CD8-positive, alpha-beta memory T cell (primary cell): Measurements from ENCODE around the gene TIAM1. TPM values are rescaled to one million over a fixed set of nuclear protein-coding genes. Genes with fewer than 3 reads are reported as not detected.

Experiments
- CTCF ChIA-PET: fragments of 350-600 bp; sonication (Branson Sonifier 250); formaldehyde crosslinking; loops from one replicate; lab custom pipeline; 2021; ENCODE audit warnings: antibody characterized with exemption; lab: Charles Lee
- POLR2A ChIA-PET: fragments of 350-600 bp; sonication (Branson Sonifier 250); formaldehyde crosslinking; loops from one replicate; lab custom pipeline; 2021; ENCODE audit warnings: antibody characterized with exemption; lab: Charles Lee
- DNase-seq, 5 donors: peaks; one replicate each; pipeline versions ENCODE4 v3.0.0 to v3.0.0-alpha.2; 2020 to 2022; ENCODE audit warnings: mixed read lengths in 1 of 5
- H3K27ac ChIP-seq: one replicate; pipeline ENCODE4 v1.7.0; 2013; ENCODE audit warnings: low read depth, mild to moderate bottlenecking, low read length, moderate library complexity
- H3K27me3 ChIP-seq: 2 replicates; pipeline ENCODE4 v1.7.0; 2013; ENCODE audit warnings: low read length, mild to moderate bottlenecking; ENCODE audit not compliant: insufficient read depth, poor library complexity, severe bottlenecking
- H3K36me3 ChIP-seq: 2 replicates; pipeline ENCODE4 v1.7.0; 2013; ENCODE audit warnings: mild to moderate bottlenecking, low read length, moderate library complexity; ENCODE audit not compliant: insufficient read depth
- H3K4me1 ChIP-seq: 2 replicates; pipeline ENCODE4 v1.7.0; 2013; ENCODE audit warnings: mild to moderate bottlenecking, low read length, moderate library complexity; ENCODE audit not compliant: insufficient read depth
- H3K4me3 ChIP-seq: 2 replicates; pipeline ENCODE4 v1.7.0; 2013; ENCODE audit warnings: mild to moderate bottlenecking, low read length
- H3K9me3 ChIP-seq: 2 replicates; pipeline ENCODE4 v1.7.0; 2013; ENCODE audit warnings: mild to moderate bottlenecking, low read length
- H3K27ac Mint-ChIP-seq, 8 donors: one replicate each; pipeline ENCODE4 v1.8.0; 2020 to 2021; ENCODE audit warnings: mixed read lengths in 8 of 8, mild to moderate bottlenecking in 6 of 8, inconsistent platforms in 3 of 8, moderate library complexity in 3 of 8
- H3K27me3 Mint-ChIP-seq, 2 donors: one replicate each; pipeline ENCODE4 v1.8.0; 2020 to 2021; ENCODE audit warnings: mixed read lengths in 2 of 2, mild to moderate bottlenecking in 1 of 2, moderate library complexity in 1 of 2
- H3K36me3 Mint-ChIP-seq, 3 donors: one replicate each; pipeline ENCODE4 v1.8.0; 2020 to 2021; ENCODE audit warnings: mixed read lengths in 3 of 3, inconsistent platforms in 1 of 3, mild to moderate bottlenecking in 1 of 3
- H3K4me1 Mint-ChIP-seq, 3 donors: one replicate each; pipeline ENCODE4 v1.8.0; 2020 to 2021; ENCODE audit warnings: mixed read lengths in 3 of 3, inconsistent platforms in 1 of 3, mild to moderate bottlenecking in 1 of 3
- H3K4me3 Mint-ChIP-seq, 7 donors: one replicate each; pipeline ENCODE4 v1.8.0; 2020 to 2021; ENCODE audit warnings: mixed read lengths in 7 of 7, mild to moderate bottlenecking in 6 of 7, moderate library complexity in 4 of 7, inconsistent platforms in 2 of 7
- H3K9me3 Mint-ChIP-seq, 5 donors: one replicate each; pipeline ENCODE4 v1.8.0; 2020 to 2022; ENCODE audit warnings: mixed read lengths in 5 of 5, mild to moderate bottlenecking in 3 of 5, moderate library complexity in 2 of 5, inconsistent platforms in 1 of 5
- polyA plus RNA-seq: library from polyadenylated mRNA; unstranded; fragments of 300-500 nt; fragmentation: Illumina TruSeq; gene quantifications from one replicate; pipeline ENCODE4 v1.2.3, GENCODE V29; 2021
- total RNA-seq, 2 experiments: library from RNA; stranded (reverse); gene quantifications; one replicate each; pipeline ENCODE4 v1.2.3, GENCODE V29; 2021

The TIAM1 gene
- total and polyA plus RNA-seq, 3 experiments from 2014 or later: 6.3 to 37.4 (median 37.3) TPM

DNA sequence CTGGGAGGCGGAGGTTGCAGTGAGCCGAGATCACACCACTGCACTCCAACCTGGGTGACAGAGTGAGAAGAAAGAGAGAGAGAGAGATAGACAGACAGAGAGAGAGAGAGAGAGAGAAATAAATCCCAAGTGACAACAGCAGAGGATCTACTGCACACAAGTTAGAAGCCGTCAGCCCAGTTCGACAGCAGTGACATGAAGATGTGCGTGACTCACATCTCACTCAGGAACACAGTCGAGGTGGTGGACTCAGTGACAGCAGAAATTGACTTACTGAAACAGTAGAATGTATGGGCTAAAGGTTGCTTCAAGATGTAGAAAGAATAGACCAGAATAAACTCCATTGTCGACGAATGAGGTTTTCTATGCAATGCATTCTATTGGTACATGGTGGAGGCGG, 228.8 kb downstream of the TIAM1 start:
- ChIA-PET POLR2A (interaction anchor here (0.6 kb wide), 1 partner anchor 355 kb away, joined by 4 read pairs; no protein-coding TSS in a partner anchor), CTCF (no interaction called here)
- H3K27ac ChIP-seq: no peak overlapping the region
- no peak overlapping the region for H3K27ac Mint-ChIP-seq
- peaks cover 3 to 8% (median 4%) of the 10 kb centered on the region in 3 donors for H3K36me3 Mint-ChIP-seq
- H3K9me3 Mint-ChIP-seq: no peaks in the 10 kb centered on the region
- H3K27me3 ChIP-seq: no peaks in the 10 kb centered on the region
- no peaks in the 10 kb centered on the region for H3K9me3 ChIP-seq
- no peaks in the 10 kb centered on the region for H3K4me1 Mint-ChIP-seq
- peaks cover 7% of the 10 kb centered on the region for H3K36me3 ChIP-seq
- peaks cover 2 to 43% of the 10 kb centered on the region in 2 donors for H3K27me3 Mint-ChIP-seq
- no peak for DNase-seq
- no peak overlapping the region for H3K4me3 Mint-ChIP-seq
- H3K4me1 ChIP-seq: no peaks in the 10 kb centered on the region
- no peak overlapping the region for H3K4me3 ChIP-seq

DNA sequence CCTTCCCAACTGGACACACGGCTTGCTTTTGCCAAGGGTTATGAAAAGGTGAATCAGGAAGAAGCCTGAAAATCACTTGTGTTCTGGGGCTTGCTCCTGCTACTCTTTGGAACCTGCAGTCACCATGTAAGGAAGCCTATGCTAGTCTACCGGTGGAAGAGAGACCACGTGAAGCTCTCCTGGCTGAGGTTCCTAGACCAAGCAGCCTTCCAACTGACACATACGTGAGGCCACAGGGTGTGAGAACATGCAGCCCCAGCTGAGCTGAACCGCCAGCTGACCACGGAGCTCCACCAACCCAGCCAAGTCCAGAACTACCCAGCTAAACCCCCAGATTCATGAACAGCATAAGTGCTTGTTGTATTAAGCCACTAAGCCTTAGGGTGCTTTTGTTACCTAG, 233.0 kb downstream of the TIAM1 start:
- Histone ChIP-seq H3K27ac (no peak overlapping the region), H3K36me3 (no peaks in the 10 kb centered on the region), H3K4me3 (no peak overlapping the region), H3K9me3 (no peaks in the 10 kb centered on the region), H3K27me3 (no peaks in the 10 kb centered on the region), H3K4me1 (no peaks in the 10 kb centered on the region)
- H3K27ac Mint-ChIP-seq: no peak overlapping the region
- peaks cover 0 to 40% of the 10 kb centered on the region in 2 donors for H3K27me3 Mint-ChIP-seq
- H3K4me3 Mint-ChIP-seq: no peak overlapping the region
- H3K4me1 Mint-ChIP-seq: no peaks in the 10 kb centered on the region
- H3K36me3 Mint-ChIP-seq: no peaks in the 10 kb centered on the region
- no peaks in the 10 kb centered on the region for H3K9me3 Mint-ChIP-seq
- DNase-seq: no peak
- POLR2A ChIA-PET: no interaction called here
- CTCF ChIA-PET: interaction anchor here (1.8 kb wide), 1 partner anchor 70 kb away, joined by 4 read pairs; no protein-coding TSS in a partner anchor

DNA sequence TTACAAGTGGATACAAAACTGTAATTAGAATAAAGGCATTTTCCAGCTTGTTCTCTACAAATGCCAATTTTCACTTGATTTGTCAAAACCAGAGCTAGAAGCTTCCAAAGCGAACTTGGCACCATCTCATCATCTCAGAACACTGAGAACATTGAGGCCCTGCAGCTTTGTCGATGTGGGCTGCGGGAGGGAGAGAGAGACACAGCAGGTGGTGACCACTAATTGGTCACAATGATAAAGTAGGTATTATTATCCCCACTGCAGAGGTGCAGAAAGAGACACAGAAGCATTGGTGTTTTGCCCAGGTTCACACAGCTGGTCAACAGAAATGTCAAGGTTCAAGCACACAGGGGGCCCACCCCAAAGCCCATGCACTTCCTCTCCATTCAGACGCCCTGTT, 233.6 kb downstream of the TIAM1 start:
- Histone ChIP-seq H3K9me3 (no peaks in the 10 kb centered on the region), H3K4me1 (no peaks in the 10 kb centered on the region), H3K27ac (no peak overlapping the region), H3K36me3 (no peaks in the 10 kb centered on the region), H3K4me3 (no peak overlapping the region), H3K27me3 (no peaks in the 10 kb centered on the region)
- ChIA-PET CTCF (interaction anchor here (0.9 to 2.1 kb wide), 5 partner anchors 9 to 73 kb away, joined by 3 to 5 read pairs (median 3); no protein-coding TSS in a partner anchor), POLR2A (no interaction called here)
- Mint-ChIP-seq H3K4me3 (no peak overlapping the region), H3K36me3 (no peaks in the 10 kb centered on the region), H3K27me3 (peaks cover 0 to 36% of the 10 kb centered on the region in 2 donors), H3K4me1 (no peaks in the 10 kb centered on the region), H3K9me3 (no peaks in the 10 kb centered on the region), H3K27ac (no peak overlapping the region)
- no peak for DNase-seq

DNA sequence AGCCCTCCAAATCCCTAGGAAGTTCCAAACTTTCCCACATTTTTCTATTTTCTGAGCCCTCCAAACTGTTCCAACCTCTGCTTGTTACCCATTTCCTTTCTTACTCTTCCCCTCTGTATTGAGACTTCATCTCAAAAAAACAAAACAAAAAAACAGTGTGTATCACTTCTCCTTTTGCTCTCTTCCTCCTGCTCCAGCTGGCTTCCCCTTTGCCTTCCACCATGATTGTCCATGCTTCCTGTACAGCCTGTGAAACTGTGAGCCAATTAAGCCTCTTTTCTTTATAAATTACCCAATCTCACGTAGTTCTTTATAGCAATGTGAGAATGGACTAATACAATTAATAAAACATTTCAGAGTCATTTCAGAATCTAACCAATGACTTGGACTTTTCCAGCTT, 236.2 kb downstream of the TIAM1 start:
- Histone ChIP-seq H3K27me3 (no peaks in the 10 kb centered on the region), H3K36me3 (no peaks in the 10 kb centered on the region), H3K9me3 (no peaks in the 10 kb centered on the region), H3K4me3 (no peak overlapping the region), H3K27ac (no peak overlapping the region), H3K4me1 (peaks cover 9% of the 10 kb centered on the region)
- H3K9me3 Mint-ChIP-seq: no peaks in the 10 kb centered on the region
- no peak overlapping the region for H3K4me3 Mint-ChIP-seq
- ChIA-PET POLR2A (no interaction called here), CTCF (interaction anchor here (0.8 to 2.4 kb wide), 2 partner anchors 8 to 473 kb away, joined by 5 to 6 read pairs; no protein-coding TSS in a partner anchor)
- no peak for DNase-seq
- H3K27me3 Mint-ChIP-seq: peaks cover 1 to 15% of the 10 kb centered on the region in 2 donors
- peaks cover 5 to 15% (median 10%) of the 10 kb centered on the region in 3 donors for H3K4me1 Mint-ChIP-seq
- peaks cover 0 to 5% (median 4%) of the 10 kb centered on the region in 3 donors for H3K36me3 Mint-ChIP-seq
- peak overlapping the region in 1 of 8 donors; percentile 20 for H3K27ac Mint-ChIP-seq

DNA sequence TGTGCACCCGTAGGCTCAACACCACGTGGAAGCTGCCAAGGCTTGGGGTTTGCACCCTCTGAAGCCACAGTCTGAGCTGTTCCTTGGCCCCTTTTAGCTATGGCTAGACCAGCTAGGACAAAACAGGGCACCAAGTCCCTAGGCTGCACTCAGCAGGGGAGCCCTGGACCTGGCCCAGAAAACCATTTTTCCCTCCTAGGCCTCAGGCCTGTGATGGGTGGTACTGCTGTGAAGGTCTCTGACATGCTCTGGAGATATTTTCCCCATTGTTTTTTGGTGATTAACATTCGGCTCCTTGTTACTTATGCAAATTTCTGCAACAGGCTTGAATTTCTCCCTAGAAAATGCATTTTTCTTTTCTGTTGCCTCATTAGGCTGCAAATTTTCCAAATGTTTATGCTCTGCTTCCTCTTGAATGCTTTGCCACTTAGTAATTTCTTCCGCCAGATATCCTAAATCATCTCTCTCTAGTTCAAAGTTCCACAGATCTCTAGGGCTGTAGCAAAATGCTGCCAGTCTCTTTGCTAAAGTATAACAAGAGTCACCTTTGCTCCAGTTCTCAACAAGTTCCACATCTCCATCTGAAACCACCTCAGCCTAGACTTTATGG, 236.8 kb downstream of the TIAM1 start:
- peaks cover 0 to 5% (median 4%) of the 10 kb centered on the region in 3 donors for H3K36me3 Mint-ChIP-seq
- H3K9me3 Mint-ChIP-seq: no peaks in the 10 kb centered on the region
- Histone ChIP-seq H3K36me3 (no peaks in the 10 kb centered on the region), H3K4me1 (peaks cover 13% of the 10 kb centered on the region), H3K27me3 (no peaks in the 10 kb centered on the region), H3K4me3 (no peak overlapping the region), H3K27ac (no peak overlapping the region), H3K9me3 (no peaks in the 10 kb centered on the region)
- ChIA-PET CTCF (interaction anchor here (1.5 to 2.4 kb wide), 2 partner anchors 10 to 474 kb away, joined by 4 to 6 read pairs; no protein-coding TSS in a partner anchor), POLR2A (no interaction called here)
- peaks cover 6 to 21% (median 13%) of the 10 kb centered on the region in 3 donors for H3K4me1 Mint-ChIP-seq
- H3K4me3 Mint-ChIP-seq: no peak overlapping the region
- H3K27me3 Mint-ChIP-seq: peaks cover 1 to 11% of the 10 kb centered on the region in 2 donors
- H3K27ac Mint-ChIP-seq: no peak overlapping the region
- DNase-seq: no peak

DNA sequence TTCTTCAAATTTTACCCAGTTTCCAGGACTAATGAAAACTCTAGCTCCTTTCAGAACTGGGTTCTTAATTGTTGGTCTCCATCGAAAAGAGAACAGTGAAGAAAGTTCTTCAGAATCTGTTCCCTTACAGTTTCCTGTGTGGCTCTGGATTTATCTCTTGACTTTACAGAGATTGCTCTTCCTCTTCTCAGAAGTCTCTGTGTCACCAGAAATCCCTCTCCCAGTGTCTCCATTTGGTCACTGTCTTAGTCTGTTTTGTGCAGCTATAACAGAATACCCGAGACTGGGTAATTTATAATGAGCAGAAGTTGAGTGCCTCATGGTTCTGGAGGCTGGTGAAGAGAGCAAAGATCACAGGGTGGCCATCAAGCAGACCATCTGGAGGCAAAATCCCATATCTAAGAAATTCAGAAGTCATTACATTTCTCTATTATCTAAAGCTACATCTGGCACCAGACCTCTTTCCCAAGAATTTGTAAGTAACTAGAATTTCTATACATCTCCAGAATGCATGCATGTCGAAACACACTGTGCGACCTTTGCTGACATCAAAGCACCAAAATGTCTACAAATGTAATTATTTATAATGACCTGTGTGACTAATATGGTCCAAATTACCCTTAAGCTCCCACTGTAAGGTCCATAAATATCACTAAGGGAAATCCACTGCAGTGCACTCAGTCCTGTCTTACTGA, 240.3 kb downstream of the TIAM1 start:
- Mint-ChIP-seq H3K27ac (peak overlapping the region in 2 of 8 donors; percentile 30), H3K9me3 (no peaks in the 10 kb centered on the region), H3K27me3 (peaks cover 7 to 8% of the 10 kb centered on the region in 2 donors), H3K4me3 (peak overlapping the region in 1 of 7 donors; percentile 9), H3K4me1 (peaks cover 15 to 31% (median 21%) of the 10 kb centered on the region in 3 donors), H3K36me3 (peaks cover 0 to 5% (median 4%) of the 10 kb centered on the region in 3 donors)
- CTCF ChIA-PET: interaction anchor here (3.5 kb wide), 1 partner anchor 477 kb away, joined by 12 read pairs; no protein-coding TSS in a partner anchor
- Histone ChIP-seq H3K36me3 (no peaks in the 10 kb centered on the region), H3K9me3 (no peaks in the 10 kb centered on the region), H3K27ac (no peak overlapping the region), H3K4me3 (no peak overlapping the region), H3K4me1 (peaks cover 14% of the 10 kb centered on the region), H3K27me3 (no peaks in the 10 kb centered on the region)
- POLR2A ChIA-PET: no interaction called here
- no peak for DNase-seq

DNA sequence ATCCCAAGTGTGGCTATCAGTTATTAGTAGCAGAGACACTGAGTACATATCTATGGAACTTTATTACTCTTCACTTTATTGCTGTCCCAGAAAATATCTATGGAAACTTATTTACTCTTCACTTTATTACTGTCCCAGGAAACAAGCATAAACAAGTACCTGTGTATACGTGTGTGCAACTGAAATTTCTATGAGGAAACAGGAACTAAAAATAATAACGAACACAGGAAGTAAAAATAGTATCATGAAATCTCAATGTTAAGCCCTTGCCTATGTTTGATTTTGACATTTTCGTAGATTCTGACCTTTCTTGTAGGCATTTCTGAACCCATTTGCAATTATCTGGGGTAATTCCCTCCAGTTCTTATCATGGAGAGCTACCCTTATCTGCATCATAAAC, 240.9 kb downstream of the TIAM1 start:
- H3K36me3 Mint-ChIP-seq: peaks cover 0 to 5% (median 4%) of the 10 kb centered on the region in 3 donors
- DNase-seq: no peak
- H3K9me3 ChIP-seq: no peaks in the 10 kb centered on the region
- peaks cover 12 to 13% of the 10 kb centered on the region in 2 donors for H3K27me3 Mint-ChIP-seq
- H3K4me1 Mint-ChIP-seq: peaks cover 17 to 36% (median 26%) of the 10 kb centered on the region in 3 donors
- ChIA-PET POLR2A (no interaction called here), CTCF (interaction anchor here (3.5 kb wide), 1 partner anchor 478 kb away, joined by 12 read pairs; no protein-coding TSS in a partner anchor)
- peaks cover 20% of the 10 kb centered on the region for H3K4me1 ChIP-seq
- H3K27me3 ChIP-seq: no peaks in the 10 kb centered on the region
- no peaks in the 10 kb centered on the region for H3K9me3 Mint-ChIP-seq
- H3K4me3 Mint-ChIP-seq: peak overlapping the region in 4 of 7 donors; percentile 0 to 42 (median 7)
- no peak overlapping the region for H3K4me3 ChIP-seq
- no peak overlapping the region for H3K27ac ChIP-seq
- peak overlapping the region in 1 of 8 donors; percentile 30 for H3K27ac Mint-ChIP-seq
- no peaks in the 10 kb centered on the region for H3K36me3 ChIP-seq
